ENCODE measurements around the gene PPP2R5C. TPM values are rescaled to one million over a fixed set of nuclear protein-coding genes. Genes with fewer than 3 reads are reported as not detected.

PPP2R5C gene
- total and polyA plus RNA-seq, 9 of the 15 experiments (the other 6 are each of a cell fraction or from before 2014, with no cell fraction given): 284 to 617 (median 395) TPM

DNA sequence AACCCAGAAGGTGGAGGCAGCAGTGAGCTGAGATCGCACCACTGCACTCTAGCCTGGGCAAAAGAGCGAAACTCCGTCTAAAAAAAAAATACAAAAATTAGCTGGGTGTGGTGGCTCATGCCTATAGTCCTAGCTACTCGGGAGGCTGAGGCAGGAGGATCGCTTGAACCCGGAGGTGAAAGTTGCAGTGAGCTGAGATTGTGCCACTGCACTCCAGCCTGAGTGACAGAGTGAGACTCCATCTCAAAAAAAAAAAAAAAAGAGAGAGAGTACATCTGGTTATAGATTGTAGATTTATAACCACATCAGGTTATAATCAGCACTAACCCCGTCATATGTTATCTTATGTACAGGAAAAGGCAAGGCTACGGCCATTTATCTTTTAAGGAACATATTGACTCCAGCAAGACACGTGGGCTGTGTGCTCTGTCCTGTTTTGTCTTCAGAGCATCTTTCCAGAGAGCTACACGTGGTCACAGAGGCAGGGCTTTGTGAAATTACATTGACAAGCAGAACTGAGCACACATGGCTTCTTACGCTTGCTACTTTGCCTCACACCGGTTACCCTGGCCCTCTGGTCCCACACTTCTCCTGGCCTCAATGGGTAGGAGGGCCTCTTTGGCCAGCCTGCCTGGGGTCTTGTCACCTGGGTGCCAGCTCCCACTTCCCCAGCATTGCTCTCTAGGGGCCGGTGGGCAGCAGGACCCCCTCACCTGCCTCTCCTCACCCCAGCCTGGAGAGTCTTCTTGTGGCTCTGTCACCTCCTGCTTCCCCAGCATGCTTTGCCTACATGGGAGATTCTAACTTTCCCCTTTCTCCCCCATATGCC, 196.1 kb downstream of the PPP2R5C start (continued):
- TF ChIP-seq, protein P1, sequence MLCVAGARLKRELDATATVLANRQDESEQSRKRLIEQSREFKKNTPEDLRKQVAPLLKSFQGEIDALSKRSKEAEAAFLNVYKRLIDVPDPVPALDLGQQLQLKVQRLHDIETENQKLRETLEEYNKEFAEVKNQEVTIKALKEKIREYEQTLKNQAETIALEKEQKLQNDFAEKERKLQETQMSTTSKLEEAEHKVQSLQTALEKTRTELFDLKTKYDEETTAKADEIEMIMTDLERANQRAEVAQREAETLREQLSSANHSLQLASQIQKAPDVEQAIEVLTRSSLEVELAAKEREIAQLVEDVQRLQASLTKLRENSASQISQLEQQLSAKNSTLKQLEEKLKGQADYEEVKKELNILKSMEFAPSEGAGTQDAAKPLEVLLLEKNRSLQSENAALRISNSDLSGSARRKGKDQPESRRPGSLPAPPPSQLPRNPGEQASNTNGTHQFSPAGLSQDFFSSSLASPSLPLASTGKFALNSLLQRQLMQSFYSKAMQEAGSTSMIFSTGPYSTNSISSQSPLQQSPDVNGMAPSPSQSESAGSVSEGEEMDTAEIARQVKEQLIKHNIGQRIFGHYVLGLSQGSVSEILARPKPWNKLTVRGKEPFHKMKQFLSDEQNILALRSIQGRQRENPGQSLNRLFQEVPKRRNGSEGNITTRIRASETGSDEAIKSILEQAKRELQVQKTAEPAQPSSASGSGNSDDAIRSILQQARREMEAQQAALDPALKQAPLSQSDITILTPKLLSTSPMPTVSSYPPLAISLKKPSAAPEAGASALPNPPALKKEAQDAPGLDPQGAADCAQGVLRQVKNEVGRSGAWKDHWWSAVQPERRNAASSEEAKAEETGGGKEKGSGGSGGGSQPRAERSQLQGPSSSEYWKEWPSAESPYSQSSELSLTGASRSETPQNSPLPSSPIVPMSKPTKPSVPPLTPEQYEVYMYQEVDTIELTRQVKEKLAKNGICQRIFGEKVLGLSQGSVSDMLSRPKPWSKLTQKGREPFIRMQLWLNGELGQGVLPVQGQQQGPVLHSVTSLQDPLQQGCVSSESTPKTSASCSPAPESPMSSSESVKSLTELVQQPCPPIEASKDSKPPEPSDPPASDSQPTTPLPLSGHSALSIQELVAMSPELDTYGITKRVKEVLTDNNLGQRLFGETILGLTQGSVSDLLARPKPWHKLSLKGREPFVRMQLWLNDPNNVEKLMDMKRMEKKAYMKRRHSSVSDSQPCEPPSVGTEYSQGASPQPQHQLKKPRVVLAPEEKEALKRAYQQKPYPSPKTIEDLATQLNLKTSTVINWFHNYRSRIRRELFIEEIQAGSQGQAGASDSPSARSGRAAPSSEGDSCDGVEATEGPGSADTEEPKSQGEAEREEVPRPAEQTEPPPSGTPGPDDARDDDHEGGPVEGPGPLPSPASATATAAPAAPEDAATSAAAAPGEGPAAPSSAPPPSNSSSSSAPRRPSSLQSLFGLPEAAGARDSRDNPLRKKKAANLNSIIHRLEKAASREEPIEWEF (CRISPR knock-in tag; IDR thresholded peaks at IDR 0.05): no peak
- no peak for TF ChIP-seq SIRT6 (IDR thresholded peaks at IDR 0.05; ENCODE audit: low read depth, low read length)
- TF ChIP-seq, protein P2, sequence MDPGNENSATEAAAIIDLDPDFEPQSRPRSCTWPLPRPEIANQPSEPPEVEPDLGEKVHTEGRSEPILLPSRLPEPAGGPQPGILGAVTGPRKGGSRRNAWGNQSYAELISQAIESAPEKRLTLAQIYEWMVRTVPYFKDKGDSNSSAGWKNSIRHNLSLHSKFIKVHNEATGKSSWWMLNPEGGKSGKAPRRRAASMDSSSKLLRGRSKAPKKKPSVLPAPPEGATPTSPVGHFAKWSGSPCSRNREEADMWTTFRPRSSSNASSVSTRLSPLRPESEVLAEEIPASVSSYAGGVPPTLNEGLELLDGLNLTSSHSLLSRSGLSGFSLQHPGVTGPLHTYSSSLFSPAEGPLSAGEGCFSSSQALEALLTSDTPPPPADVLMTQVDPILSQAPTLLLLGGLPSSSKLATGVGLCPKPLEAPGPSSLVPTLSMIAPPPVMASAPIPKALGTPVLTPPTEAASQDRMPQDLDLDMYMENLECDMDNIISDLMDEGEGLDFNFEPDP (CRISPR knock-in tag; IDR thresholded peaks at IDR 0.05): no peak
- TF ChIP-seq POU5F1 (IDR thresholded peaks at IDR 0.05; ENCODE audit: borderline replicate concordance, low read depth, low read length, partially characterized antibody): no peak
- TF ChIP-seq MEF2D (tag; conservative IDR thresholded peaks at IDR 0.05; ENCODE audit: low read depth): no peak
- no peak for TF ChIP-seq PATZ1 (CRISPR knock-in tag; IDR thresholded peaks at IDR 0.05; ENCODE audit: borderline replicate concordance)
- TF ChIP-seq HDAC2 (IDR thresholded peaks at IDR 0.05): 0 out of 2 replicates have a peak, but pooled peaks have one; percentile 25
- TF ChIP-seq, protein P3, sequence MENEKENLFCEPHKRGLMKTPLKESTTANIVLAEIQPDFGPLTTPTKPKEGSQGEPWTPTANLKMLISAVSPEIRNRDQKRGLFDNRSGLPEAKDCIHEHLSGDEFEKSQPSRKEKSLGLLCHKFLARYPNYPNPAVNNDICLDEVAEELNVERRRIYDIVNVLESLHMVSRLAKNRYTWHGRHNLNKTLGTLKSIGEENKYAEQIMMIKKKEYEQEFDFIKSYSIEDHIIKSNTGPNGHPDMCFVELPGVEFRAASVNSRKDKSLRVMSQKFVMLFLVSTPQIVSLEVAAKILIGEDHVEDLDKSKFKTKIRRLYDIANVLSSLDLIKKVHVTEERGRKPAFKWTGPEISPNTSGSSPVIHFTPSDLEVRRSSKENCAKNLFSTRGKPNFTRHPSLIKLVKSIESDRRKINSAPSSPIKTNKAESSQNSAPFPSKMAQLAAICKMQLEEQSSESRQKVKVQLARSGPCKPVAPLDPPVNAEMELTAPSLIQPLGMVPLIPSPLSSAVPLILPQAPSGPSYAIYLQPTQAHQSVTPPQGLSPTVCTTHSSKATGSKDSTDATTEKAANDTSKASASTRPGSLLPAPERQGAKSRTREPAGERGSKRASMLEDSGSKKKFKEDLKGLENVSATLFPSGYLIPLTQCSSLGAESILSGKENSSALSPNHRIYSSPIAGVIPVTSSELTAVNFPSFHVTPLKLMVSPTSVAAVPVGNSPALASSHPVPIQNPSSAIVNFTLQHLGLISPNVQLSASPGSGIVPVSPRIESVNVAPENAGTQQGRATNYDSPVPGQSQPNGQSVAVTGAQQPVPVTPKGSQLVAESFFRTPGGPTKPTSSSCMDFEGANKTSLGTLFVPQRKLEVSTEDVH (IDR thresholded peaks at IDR 0.05; ENCODE audit: low read depth, partially characterized antibody): no peak
- TF ChIP-seq ZNF12 (CRISPR knock-in tag; IDR thresholded peaks at IDR 0.05): no peak
